Measurements from ENCODE around the gene HOXA3.

- TF ChIP-seq CTCF (IDR thresholded peaks at IDR 0.05) (no peak), POLR2A (IDR thresholded peaks at IDR 0.05) (no peak)
These were observed 46.9 kb downstream of the HOXA3 start for GRCh38 chr7:27105301-27106031.
